GM21360 (cell line): ENCODE data around the gene SLC6A12.
"Not testable (repeated sequence)": the region's sequence is repeated elsewhere in the genome, so short reads cannot be mapped to it uniquely, and the experiment has no call there.

Experiments used
- ATAC-seq: cut with Tn5 transposase; IDR thresholded peaks from one replicate; pipeline ENCODE4 v1.9.1; 2021; ENCODE audit warnings: mild to moderate bottlenecking, moderate library complexity; ENCODE audit not compliant: unreplicated experiment

Gene SLC6A12

GRCh38 chr12:202081-202731 is 11.8 kb downstream of the SLC6A12 start:
- no peak for ATAC-seq

GRCh38 chr12:201361-201760 is 12.6 kb downstream of the SLC6A12 start:
- ATAC-seq = no peak

- ATAC-seq = no peak
Observed at GRCh38 chr12:198705-199104, 15.3 kb downstream of the SLC6A12 start.

GRCh38 chr12:197911-198695 is 15.9 kb downstream of the SLC6A12 start:
- ATAC-seq = no peak

- ATAC-seq = no peak
Observed at GRCh38 chr12:197347-197746, 16.6 kb downstream of the SLC6A12 start.

GRCh38 chr12:196436-196835 is 17.5 kb downstream of the SLC6A12 start:
- no peak for ATAC-seq

GRCh38 chr12:195951-196350 is 18.0 kb downstream of the SLC6A12 start:
- no peak for ATAC-seq

- no peak for ATAC-seq
Observed at GRCh38 chr12:195156-195555, 18.8 kb downstream of the SLC6A12 start.

- ATAC-seq = no peak
Observed at GRCh38 chr12:194276-194675, 19.7 kb downstream of the SLC6A12 start.

GRCh38 chr12:193261-193660 is 20.7 kb downstream of the SLC6A12 start:
- no peak for ATAC-seq

- no peak for ATAC-seq
Observed at GRCh38 chr12:191541-191940, 22.4 kb downstream of the SLC6A12 start.

GRCh38 chr12:190881-191280 is 23.1 kb downstream of the SLC6A12 start:
- ATAC-seq = no peak

GRCh38 chr12:189622-189962 is 24.4 kb downstream of the SLC6A12 start:
- ATAC-seq = no peak

GRCh38 chr12:188910-189621 is 24.9 kb downstream of the SLC6A12 start:
- no peak for ATAC-seq

GRCh38 chr12:187986-188909 is 25.7 kb downstream of the SLC6A12 start:
- ATAC-seq = not testable (repeated sequence)

GRCh38 chr12:186006-186625 is 27.8 kb downstream of the SLC6A12 start:
- ATAC-seq = no peak

GRCh38 chr12:185576-185955 is 28.4 kb downstream of the SLC6A12 start:
- no peak for ATAC-seq

- ATAC-seq = no peak
Observed at GRCh38 chr12:184811-185575, 29.0 kb downstream of the SLC6A12 start.

GRCh38 chr12:182381-182892 is 31.5 kb downstream of the SLC6A12 start:
- ATAC-seq = no peak

GRCh38 chr12:181921-182320 is 32.0 kb downstream of the SLC6A12 start:
- ATAC-seq = no peak
